Neural crest cell (in vitro differentiated cells): ENCODE measurements around the gene ABTB2. TPM values are rescaled to one million over a fixed set of nuclear protein-coding genes. Genes with fewer than 3 reads are reported as not detected.

Experiments
- DNase-seq: peaks from one replicate; pipeline ENCODE4 v3.0.0; 2021; ENCODE audit warnings: low read depth, mixed read lengths, low spot score
- H3K27ac Mint-ChIP-seq: one replicate; pipeline ENCODE4 v1.8.0; 2021; ENCODE audit warnings: mild to moderate bottlenecking, mixed read lengths; ENCODE audit not compliant: unreplicated experiment
- H3K27me3 Mint-ChIP-seq: 2 replicates; pipeline ENCODE4 v1.8.0; 2021; ENCODE audit warnings: low read depth, mild to moderate bottlenecking, mixed read lengths
- H3K36me3 Mint-ChIP-seq: 2 replicates; pipeline ENCODE4 v1.8.0; 2021; ENCODE audit warnings: low read depth, mild to moderate bottlenecking, mixed read lengths
- H3K4me1 Mint-ChIP-seq: 2 replicates; pipeline ENCODE4 v1.8.0; 2021; ENCODE audit warnings: mixed read lengths
- H3K4me3 Mint-ChIP-seq: one replicate; pipeline ENCODE4 v1.8.0; 2021; ENCODE audit warnings: mild to moderate bottlenecking, mixed read lengths
- H3K9me3 Mint-ChIP-seq: 2 replicates; pipeline ENCODE4 v1.8.0; 2021; ENCODE audit warnings: mixed read lengths
- CTCF ChIP-seq: fragments of 200-600 bp; sonication (generic); conservative IDR thresholded peaks from 2 replicates; pipeline ENCODE4 v1.5.0; 2021; ENCODE audit warnings: antibody characterized with exemption, mild to moderate bottlenecking
- total RNA-seq: library from RNA; stranded (reverse); gene quantifications from 2 replicates; pipeline ENCODE4 v1.2.1, GENCODE V29; 2021

ABTB2 gene
- total RNA-seq, 1 donor from 2014 or later: 3.0 TPM

GRCh38 chr11:34260072-34260575, 97.7 kb downstream of the ABTB2 start:
- peaks cover under 1% of the 10 kb centered on the region for H3K27me3 Mint-ChIP-seq
- TF ChIP-seq CTCF: no peak
- H3K27ac Mint-ChIP-seq: no peak overlapping the region
- no peak for DNase-seq
- no peaks in the 10 kb centered on the region for H3K9me3 Mint-ChIP-seq
- H3K4me3 Mint-ChIP-seq: no peak overlapping the region
- H3K4me1 Mint-ChIP-seq: peaks cover 38% of the 10 kb centered on the region
- H3K36me3 Mint-ChIP-seq: no peaks in the 10 kb centered on the region

DNA sequence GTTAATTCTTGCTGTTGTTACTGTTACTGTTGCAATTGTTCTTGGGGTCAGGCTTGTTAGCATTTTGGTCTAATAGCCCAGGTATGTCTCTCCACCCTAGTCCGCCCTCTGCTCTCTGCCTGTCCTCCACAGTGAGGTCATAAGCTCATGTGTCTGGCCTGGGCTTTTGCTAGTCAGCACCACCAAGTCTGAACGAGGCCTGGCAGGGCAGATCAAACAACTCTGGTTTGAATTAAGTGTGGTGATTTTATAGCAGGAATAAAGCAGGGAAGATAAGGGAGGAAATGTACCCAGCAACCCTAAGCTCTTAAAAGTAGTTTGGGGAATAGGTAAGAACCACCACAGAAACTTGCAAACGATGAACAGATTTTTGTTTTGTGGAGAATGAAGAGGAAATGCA, 98.7 kb downstream of the ABTB2 start:
- no peak for TF ChIP-seq CTCF
- Mint-ChIP-seq H3K4me1 (peaks cover 29% of the 10 kb centered on the region), H3K27ac (no peak overlapping the region), H3K9me3 (no peaks in the 10 kb centered on the region), H3K27me3 (peaks cover 3% of the 10 kb centered on the region), H3K36me3 (no peaks in the 10 kb centered on the region), H3K4me3 (no peak overlapping the region)
- DNase-seq: no peak

- peaks cover 3% of the 10 kb centered on the region for H3K27me3 Mint-ChIP-seq
- no peaks in the 10 kb centered on the region for H3K9me3 Mint-ChIP-seq
- DNase-seq: no peak
- no peaks in the 10 kb centered on the region for H3K36me3 Mint-ChIP-seq
- no peak overlapping the region for H3K4me3 Mint-ChIP-seq
- TF ChIP-seq CTCF: no peak
- H3K27ac Mint-ChIP-seq: no peak overlapping the region
- H3K4me1 Mint-ChIP-seq: peaks cover 8% of the 10 kb centered on the region
These were observed 101.2 kb downstream of the ABTB2 start for GRCh38 chr11:34256626-34257025.

GRCh38 chr11:34256150-34256549, 101.7 kb downstream of the ABTB2 start:
- no peak overlapping the region for H3K4me3 Mint-ChIP-seq
- DNase-seq: no peak
- no peaks in the 10 kb centered on the region for H3K9me3 Mint-ChIP-seq
- peaks cover 7% of the 10 kb centered on the region for H3K27me3 Mint-ChIP-seq
- H3K4me1 Mint-ChIP-seq: peaks cover 13% of the 10 kb centered on the region
- H3K36me3 Mint-ChIP-seq: no peaks in the 10 kb centered on the region
- TF ChIP-seq CTCF: no peak
- H3K27ac Mint-ChIP-seq: no peak overlapping the region

DNA sequence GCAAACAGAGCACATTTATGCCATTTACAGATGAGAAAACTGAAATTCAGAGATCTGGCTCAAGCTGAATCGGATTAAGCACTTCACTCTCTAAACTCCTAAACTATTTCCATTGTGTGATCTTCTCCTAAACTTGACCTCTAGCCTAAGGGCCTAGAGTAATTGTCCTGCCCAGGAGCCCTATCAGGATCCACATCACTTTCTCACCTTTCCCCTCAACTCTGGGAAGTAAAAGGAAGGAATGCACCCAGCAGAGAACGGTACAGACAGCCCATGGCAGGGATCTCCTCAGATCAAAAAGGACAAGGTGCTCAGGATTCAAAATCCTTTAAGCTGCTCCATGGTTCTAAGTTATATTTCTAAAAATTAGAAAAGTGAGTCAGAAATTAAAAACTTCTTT, 102.7 kb downstream of the ABTB2 start:
- Mint-ChIP-seq H3K27ac (no peak overlapping the region), H3K36me3 (no peaks in the 10 kb centered on the region), H3K9me3 (no peaks in the 10 kb centered on the region), H3K27me3 (peaks cover 7% of the 10 kb centered on the region), H3K4me3 (no peak overlapping the region), H3K4me1 (peaks cover 17% of the 10 kb centered on the region)
- TF ChIP-seq CTCF: no peak
- DNase-seq: no peak

DNA sequence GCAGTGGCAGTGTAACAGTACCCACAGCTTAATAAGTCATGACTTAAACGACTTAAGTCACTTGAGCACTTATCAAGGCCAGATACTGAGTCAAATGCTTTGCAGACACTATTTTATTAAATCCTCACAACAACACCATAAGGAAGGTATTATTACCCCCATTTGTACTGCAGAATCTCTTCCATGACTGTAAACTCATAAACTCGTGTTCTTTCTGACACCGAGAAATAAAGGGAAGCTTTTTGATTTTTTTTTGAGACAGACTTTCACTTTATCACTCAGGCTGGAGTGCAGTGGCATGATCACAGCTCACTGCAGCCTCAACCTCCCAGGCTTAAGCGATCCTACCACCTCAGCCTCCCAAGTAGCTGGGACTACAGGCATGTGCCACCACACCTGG, 103.8 kb downstream of the ABTB2 start:
- no peaks in the 10 kb centered on the region for H3K36me3 Mint-ChIP-seq
- peaks cover 27% of the 10 kb centered on the region for H3K4me1 Mint-ChIP-seq
- H3K27ac Mint-ChIP-seq: no peak overlapping the region

More for the DNA sequence above, 103.8 kb downstream of the ABTB2 start:
- H3K9me3 Mint-ChIP-seq: no peaks in the 10 kb centered on the region
- no peak for TF ChIP-seq CTCF
- H3K27me3 Mint-ChIP-seq: peaks cover 7% of the 10 kb centered on the region
- no peak overlapping the region for H3K4me3 Mint-ChIP-seq
- DNase-seq: no peak
